Dermis blood vessel endothelial cell (primary cell): Measurements from ENCODE around the gene SEBOX. TPM values are rescaled to one million over a fixed set of nuclear protein-coding genes. Genes with fewer than 3 reads are reported as not detected.

Experiments used
- DNase-seq: peaks from one replicate; pipeline ENCODE4 v3.0.0; 2010
- total RNA-seq: library from RNA; depleted of rRNA; stranded (reverse); fragments of >200 nt; gene quantifications from 2 replicates; pipeline ENCODE4 v1.2.3, GENCODE V29; 2014

Gene SEBOX
- total RNA-seq, 1 donor from 2014 or later: not detected

DNA sequence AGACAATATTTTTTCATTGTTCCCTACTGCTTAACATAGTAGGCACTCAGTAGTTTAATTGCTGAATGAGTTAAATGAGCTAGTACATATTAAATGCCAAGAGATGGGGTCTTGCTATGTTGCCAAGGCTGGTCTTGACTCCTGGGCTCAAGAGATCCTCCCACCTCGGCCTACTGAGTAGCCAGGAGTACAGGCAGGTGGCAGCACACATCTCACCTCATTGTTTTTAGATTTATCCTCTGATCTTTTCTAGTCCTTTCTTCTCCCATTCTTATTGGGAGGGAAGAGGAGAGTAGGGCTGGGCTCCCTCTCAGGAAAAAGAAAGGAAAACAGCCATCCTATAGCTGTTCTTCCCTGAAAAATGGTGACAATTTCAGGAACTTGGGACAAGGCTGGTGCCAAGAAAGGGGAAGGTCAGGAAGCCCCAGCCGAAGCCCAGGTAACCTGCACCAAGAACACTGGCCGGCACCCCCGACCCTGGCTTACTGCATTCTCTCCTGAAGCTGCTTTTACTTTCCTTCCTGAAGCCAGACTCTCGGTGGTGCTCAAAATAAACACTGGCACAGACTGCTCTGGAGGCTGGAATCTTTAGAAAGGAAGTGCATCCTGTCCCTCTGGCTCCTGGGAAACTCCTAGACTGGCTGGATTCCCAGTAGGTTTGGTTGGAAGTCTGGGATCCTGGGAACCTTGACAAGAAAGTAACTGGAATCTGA lies 26.8 kb downstream of the SEBOX start:
- peak; percentile 89 for DNase-seq

DNA sequence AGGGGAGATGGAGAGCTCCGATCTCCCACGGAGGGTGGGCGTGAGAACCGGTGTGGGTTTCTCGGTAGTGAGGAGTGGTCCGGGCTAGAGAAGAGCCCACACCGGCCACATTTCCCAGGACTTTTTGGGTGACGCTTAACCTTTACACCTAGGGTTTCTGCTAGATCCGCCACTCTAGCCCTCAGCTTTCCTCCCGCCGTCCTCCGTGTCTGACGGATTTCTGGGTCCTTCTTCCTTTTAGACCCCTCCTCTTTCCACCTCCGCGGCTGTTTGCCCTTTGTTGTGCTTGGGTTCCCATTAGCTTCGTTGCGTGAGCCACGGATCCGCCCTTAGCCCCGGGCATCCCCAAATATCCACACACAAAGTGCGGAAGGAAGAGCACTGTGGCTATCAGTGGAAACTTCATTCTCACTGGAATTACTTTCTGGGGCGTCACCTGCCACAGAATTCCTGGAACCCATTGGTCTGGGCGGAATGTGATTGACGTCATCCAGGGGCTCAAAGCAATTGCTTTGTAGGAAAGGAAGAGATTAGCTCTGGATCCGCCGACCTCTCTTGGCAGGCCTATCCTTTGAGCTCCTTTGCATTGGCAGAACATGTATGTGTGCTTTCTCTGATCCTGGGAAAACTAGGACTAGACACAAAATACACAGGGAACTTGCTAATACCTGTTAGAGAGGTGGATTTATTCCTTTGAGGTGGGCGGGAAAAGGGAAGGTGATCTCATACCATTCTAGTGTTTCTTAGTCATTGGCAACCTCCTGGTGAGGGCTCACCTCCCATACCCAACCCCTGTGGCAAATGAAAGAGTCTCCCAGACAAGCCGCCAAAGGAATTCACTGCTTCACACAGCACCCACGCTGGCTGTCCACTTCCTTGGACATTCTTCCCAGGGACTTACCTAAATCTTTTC lies 28.8 kb downstream of the SEBOX start:
- peak; percentile 96 for DNase-seq

DNA sequence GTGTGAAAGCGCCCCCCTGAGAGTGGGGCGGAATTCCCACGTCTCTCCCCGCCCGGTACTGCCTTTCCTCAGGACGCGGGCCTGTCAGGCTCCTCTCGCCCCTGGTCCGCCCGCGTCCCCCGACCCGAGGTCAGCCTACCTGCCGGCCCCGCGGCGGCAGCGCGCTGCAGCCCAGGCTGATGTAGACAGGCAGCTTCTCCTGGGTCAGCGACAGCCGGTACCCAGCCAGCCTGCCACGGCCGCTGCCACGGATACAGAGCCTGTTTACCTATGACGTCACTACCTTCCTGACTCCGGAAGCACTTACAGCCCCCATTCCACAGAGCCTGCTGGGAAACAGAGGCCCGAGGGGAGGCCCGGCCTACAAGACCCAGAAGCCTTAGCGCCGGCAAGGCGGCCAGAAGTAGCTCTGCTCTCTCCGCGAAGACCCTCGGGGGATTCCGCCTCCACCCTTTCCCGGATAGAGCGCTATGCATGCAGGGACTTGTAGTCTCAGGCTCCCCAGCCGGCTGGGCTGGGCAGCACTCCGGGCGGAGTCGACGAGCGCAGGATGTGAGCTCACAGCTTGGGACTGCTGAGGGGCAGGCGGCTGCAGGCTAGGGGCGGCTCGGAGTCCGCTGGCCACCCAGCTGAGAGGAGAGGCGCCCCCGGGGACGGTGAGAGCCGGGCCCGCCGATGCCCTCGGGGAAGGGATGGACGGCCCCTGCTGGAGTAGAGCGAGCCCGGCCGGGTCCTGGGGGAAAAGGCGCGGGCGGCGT lies 29.6 kb downstream of the SEBOX start, which contains the start of the genes IFT20 and TNFAIP1:
Gene IFT20, minus strand, starts transcription at position 272 of the 758 bp plus-strand sequence. CDS start 3,487 bp downstream, outside the sequence.
Gene TNFAIP1, plus strand, starts transcription at position 561 of the 758 bp plus-strand sequence. CDS start 3,761 bp downstream, outside the sequence.
- DNase-seq: peak; percentile 100

DNA sequence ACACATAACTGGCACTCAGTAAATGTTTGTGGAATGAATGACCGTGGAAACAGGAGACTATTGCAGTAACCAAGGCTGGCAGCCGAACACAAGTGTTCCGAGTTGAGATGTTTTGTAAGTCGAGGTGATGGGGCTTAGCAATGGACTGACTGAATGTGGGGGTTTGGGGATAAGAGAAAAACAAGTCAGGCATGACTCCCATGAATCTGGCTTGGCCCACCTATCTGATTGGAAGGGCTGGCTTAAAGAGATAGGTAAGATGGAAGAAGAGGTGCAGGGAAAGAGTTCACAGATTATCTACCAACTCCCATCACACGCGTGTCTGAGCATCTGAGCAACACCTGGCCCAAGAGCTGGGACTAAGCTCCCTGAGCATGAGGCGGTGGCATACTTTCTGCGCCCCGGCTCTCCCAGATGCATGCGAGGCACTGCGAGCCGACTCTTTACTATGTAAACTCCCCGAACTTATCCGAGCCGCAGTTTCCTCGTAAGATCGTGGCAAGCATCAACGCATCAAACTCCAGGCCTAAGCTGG lies 30.3 kb downstream of the SEBOX start:
- no peak for DNase-seq

DNA sequence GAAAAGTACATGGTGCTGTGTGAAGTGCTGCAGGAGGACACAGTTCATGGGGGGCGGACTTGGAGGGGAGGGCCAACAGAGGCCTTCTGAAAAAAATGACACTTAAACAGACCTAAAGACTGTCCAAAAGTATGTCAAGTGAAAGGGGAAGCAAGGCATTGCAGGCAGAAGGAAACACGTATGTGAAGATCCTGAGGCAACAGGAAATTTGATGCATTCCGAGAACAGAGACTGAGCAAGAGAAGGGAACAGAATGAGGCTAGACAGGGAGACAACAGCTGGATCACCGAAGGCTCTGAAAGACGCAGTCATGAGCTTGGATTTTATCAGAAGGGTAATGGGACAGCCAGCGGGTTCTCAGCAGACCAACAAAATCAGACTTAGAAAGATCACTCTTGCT lies 30.8 kb downstream of the SEBOX start:
- DNase-seq: peak; percentile 56

DNA sequence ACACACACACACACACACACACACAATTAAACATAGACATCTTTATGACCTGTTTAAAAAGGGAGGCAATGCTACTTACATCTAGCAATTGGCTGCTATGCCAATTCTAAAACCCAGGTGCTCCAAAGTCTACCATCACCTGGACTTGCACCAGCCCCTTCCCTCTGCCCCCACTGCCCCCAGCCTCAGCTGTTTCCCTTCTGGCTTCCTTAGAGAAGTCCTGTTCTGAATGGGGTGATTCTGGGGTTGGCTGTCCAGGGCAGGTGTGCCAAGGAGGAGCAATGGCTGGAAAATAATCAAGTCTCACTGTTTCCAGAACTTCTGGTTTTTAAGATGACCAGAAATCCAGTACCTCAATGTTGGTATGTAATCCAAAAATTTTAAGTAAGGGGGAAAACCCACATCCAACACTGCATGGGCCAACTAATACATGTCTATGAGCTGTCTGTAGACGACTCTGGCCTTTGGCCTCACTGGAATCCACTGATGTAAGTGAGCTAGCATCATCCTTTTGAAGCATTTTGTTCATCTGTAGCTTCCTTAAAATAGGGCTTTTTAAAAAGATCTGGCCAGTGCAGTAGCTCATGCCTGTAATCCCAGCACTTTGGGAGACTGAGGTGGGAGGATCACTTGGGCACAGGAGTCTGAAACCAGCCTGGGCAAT lies 31.8 kb downstream of the SEBOX start:
- no peak for DNase-seq

DNA sequence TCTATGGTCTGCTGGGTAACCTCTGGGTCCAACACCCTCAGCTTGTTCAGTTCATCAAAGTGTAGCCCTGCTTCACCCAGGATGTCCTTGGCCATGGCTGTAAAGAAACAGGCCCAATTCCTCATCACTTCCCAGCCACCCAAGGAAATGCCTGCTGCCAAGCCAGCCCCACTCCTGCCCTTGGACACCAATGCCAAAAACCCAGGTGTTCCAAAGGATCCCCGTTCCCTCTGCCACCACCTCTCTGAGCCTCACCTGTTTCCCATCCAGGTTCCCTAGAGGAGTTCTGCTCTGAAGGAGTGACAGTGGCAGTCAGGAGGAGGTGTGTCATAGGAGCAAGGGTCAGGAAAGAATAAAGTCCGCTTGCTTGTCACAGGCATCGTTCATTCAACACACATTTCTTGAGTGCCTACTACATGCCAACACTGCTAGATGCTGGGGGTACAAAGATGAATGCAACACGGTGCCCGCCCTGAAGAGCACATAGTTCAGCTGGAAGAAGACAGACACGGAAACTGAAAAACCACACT lies 33.0 kb downstream of the SEBOX start:
- DNase-seq: no peak

DNA sequence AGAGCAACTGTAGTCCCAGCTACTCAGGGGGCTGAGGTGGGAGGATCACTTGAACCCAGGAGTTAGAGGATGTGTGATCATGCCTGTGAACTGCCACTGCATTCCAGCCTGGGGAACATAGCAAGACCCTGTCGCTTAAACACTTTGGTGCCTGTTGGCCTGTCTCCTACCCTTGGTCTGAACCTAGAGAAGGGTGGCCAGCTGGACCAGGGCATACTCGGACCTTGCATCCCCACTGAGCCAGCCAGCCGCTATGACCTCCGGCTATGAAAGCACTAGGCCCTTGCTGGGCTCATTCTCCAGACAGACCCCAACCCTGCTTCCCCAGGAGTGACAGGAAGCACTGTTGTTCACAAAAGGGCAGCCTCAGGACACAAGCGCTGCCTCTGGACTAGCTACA lies 34.3 kb downstream of the SEBOX start:
- DNase-seq: no peak

DNA sequence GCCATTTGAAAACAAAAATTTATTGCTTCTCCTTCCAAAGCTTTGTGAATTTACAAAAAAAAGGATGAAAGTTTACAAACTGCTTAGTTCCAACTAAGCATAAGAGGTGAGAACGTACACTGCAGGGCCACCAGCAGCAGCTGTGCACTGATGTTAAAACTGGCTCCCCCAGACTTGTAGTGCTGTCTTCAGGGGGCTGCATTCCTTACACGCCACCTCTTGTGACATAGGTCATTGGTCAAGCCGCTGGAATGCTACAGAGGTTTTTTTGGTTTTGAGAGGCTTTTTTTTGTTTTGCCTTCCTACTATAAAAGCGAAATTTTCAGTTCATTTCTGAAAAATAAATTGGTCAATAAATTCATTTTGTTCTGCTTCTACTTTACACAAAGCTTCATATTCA lies 36.7 kb downstream of the SEBOX start:
- DNase-seq: no peak

DNA sequence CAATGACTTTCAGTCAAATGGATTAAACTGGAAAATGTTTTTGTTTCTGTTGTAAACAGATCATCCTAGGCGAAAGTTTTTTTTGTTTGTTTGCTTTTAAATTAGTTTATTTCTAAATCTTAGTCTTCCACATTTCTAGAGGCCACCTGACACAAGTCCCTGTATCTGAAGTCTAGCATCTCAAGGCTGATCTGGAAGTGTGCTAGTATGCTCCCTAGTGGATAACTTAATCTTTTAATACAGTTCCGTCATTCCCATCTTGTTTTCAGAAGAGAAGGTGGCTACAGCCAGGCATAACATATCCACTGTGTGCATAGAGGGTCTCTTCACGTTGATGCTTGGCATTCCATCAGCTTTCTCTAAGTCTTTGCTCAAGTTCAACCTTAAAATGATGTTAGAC lies 37.3 kb downstream of the SEBOX start:
- DNase-seq: no peak

DNA sequence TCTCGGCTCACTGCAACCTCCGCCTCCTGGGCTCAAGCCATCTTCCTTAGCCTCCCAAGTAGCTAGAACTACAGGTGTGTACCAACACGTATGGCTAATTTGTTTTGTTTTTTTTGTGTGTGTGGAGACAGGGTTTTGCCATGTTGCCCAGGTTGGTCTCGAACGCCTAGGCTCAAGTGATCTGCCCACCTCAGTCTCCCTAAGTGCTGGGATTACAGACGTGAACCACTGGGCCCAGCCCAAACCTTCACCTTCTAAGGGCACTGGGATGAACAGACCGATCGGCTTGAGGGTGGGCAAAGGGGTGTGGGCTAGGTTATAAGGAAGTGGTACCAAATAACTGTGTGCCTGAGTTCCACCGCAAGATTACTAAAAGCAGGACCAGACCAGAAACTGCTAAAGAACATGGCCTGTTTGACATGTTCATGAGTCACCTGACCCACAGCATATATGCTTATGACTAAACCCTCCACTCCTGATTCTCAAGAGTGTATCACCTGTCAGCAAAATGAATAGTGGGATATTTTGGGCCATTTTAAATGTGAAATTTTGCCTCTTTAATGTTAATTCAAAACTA lies 37.9 kb downstream of the SEBOX start:
- no peak for DNase-seq

DNA sequence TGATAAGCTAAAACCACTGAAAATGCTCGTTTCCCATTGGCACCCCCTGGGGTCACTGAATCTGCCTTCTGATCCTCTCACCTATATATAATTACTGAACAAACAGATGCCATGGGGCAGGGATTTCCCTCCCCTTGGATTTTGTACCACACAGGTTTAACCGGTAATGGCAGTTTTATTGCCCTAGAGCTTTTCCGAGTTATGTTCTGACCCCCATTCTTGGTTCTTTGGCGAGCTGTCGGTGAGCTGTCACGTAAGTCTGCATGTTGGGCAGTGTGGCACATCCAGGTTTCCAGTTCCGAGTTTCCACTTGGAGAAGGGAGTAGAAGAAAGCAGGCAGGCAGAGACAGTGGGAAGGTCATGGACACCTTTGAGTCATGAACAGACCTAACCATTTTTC lies 38.9 kb downstream of the SEBOX start:
- no peak for DNase-seq

DNA sequence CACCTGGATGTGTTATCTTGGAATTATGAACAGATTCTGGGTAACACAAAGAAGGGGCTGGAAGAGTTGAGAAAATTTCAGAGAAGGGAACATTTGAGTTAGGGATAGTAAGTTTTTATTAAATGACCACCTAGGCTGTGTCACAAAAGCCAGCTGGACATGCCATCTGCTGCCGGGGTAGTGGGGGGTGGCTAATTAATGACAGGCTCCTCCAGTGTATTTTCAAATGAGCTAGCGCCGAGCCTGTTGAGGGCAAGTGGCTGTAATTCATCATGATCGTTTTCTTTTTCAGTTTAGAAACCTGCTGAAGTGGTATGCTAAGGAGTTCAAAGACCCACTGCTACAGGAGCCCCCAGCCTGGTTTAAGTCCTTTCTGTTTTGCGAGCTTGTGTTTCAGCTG lies 39.8 kb downstream of the SEBOX start:
- no peak for DNase-seq

DNA sequence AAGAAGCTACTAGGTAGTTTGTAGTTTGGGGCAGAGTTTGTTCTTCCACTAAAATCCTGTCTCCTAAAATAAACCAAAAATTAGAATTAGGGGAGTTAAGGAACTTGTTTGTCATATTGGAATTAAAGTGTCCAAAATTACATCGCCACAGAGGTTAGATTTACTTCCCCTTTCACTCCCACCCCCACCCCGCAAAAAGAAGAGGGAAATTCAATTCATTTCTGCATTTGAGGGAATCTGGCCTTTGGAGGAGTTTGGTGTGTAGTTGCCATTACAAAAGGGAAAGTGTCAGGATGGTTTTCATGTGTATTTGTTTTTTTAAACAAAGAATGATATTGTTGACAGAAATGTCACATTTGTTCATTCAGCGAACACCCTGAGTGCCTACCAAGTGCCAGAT lies 40.2 kb downstream of the SEBOX start:
- no peak for DNase-seq

DNA sequence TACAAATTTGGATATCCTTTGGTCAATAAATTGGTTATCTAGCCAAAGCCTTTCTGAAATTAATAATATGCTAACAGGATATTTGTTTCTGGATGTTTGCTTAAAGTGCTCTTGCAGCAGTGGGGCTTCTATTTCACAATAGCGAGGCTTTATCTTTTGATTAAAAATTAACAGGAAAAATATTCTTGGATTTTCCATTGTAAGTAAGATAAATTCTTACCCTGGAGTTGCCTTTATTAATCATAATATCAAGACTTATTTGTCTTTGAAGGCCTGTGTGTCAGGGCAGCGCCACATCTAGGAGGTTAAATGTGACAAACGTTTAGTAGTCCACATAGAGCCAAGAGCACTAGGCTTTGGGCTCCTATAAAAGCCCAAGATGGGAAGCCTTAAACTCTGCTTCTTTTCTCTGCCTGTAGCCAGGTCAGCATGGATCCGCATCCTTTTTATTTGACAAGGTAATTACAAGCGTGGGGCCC lies 40.7 kb downstream of the SEBOX start:
- DNase-seq: no peak

DNA sequence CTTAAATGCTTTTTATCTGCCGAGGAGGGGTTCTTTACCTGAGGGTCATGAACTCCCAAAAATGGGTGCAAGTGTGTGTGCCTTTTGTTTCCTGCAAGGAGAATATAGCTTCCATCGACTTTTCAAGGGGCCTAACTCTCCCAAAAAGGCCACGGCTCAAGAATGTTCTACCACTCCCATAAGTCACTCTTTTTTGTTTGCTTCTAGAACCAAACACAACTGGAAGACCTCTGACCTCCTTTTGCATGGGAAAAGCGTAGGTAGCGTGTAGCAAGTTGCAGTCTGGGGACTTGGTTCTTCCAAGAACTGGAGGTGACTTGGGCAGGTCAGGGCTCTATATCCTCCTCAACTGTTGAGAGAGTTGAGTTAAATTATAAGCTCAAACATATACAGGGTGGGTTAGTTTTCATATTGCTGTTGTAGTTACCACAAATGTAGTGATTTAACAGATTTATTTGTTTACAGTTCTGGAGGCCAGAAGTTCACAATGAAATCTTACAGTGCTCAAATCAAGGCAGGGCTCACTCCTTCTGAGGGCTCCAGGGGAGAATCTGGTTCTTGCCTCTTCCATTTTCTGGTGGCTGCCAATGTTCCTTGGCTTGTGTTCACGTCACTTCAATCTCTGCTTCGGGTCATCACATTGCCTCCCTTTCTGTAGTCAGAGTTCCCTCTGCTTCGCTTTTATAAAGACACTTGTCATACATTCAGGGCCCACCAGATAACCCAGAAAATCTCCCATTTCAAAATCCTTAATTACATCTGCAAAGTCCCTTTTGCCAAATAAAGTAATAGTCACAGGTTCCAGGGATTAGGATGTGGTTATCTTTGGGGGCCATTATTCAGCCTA lies 44.6 kb downstream of the SEBOX start:
- no peak for DNase-seq

DNA sequence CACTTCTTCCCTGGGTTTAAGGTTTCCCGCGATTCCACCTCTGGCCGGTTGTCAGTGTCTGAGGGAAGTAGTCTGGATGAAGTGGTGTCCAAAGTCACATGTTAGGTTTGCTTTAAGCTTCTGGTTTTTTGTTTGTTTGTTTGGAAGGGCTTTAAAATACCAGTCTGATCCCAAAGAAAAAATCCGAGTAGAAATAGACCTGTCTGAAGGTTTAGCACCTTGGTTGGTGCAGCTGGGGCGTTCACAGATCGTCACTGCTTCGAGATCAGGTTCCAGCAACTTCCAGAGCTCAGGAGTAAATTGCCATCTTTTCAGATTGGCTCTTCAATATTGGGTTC lies 45.4 kb downstream of the SEBOX start:
- DNase-seq: no peak

DNA sequence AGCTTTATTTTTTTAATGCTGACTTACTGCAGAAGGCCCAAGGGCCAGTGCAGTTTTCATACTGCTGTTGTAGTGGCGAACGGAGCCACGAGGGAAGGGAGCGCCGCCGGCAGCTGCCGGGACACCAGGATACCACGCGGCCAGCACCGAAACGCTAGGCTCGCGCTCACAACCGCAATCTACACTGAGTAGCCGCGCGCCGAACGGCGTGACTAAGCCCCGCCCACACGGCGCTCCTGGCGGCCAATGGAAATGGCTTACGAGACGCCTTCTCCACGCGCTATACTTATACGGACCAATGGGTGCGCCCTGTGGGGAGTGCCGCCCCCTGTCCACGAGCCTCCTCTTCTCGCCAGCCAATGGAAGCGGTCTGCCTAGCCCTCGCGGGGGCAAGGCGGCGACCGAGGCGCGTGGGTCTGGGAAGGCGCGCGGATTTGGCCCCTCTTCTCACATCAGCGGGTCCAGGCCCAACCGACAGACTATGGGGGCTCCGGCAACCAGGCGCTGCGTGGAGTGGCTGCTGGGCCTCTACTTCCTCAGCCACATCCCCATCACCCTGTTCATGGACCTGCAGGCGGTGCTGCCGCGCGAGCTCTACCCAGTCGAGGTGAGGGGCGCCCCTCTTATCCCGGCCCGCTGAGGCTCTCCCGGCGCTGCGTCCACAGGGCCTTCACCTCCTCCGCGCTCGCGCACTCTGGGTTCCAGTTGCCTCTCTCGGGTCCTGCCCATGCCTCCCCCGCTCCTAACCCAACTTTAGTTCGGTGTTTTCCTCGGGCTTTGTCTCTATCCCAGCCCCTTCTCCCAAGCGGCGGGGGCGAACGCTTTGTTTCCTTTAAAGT lies 46.0 kb downstream of the SEBOX start, which contains the start of gene TMEM97:
Gene TMEM97, plus strand, starts transcription at position 442 of the 839 bp plus-strand sequence. Its CDS starts 40 bp downstream, at position 482.
- peak; percentile 98 for DNase-seq
